ENCODE measurements around the gene MRPL4.

The MRPL4 gene

DNA sequence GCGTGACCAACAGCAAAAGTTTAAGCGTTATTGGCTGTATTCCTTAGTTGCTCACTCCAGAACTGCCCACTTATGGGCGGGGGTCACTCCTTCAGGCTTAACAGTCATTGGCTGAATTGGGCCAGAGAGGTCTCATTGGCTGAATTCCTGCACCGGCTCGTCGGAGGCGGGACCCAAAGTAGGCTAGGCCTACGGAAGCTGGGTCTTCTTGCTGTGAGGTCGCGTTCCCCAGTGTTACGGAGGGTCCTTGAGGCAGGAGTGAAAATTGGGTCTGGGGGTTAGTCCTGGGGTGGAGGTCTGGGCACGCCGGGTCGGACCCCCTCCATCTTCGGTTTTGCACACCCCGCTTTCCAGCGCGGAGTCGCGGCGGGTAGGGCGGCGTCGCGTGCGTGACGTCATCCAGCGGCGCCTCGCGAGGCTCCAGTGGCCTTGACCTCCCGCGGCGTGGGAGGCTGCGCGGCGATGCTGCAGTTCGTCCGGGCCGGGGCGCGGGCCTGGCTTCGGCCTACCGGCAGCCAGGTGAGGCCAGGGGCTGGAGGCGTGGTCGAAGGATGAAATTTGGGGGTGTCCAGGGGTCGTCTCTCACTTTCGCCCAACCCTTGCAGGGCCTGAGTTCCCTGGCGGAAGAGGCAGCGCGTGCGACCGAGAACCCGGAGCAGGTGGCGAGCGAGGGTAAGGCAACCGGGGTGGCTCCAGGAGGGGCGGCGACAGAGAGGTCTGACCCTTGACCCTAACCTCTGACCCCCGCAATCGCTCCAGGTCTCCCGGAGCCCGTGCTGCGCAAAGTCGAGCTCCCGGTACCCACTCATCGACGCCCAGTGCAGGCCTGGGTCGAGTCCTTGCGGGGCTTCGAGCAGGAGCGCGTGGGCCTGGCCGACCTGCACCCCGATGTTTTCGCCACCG, at the start of gene MRPL4:
MRPL4 (plus strand) TSS at position 423 of the 903 bp plus-strand sequence; CDS start at position 463, 40 bp downstream.
- DNase-seq, result peak; percentile 98

DNA sequence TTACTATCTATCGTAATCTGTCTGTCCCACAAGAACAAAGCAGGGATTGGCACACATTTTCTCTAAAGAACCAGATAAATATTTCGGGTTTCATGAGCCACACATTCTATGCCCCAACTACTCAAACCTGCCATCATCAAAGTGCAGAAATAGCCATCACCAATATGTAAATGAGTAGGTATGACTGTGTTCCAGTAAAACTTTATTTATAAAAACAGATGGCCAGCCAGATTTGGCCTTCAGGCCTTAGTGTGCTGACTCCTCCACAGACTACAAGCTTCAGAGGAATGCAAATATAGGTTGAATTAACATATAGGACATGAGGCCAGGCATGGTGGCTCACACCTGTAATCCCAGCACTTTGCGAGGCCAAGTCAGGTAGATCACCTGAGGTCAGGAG, 48.3 kb upstream of the MRPL4 start:
- DNase-seq, result no peak

- DNase-seq, result no peak
Measured at GRCh38 chr19:10205636-10206035, 46.4 kb upstream of the MRPL4 start.

DNA sequence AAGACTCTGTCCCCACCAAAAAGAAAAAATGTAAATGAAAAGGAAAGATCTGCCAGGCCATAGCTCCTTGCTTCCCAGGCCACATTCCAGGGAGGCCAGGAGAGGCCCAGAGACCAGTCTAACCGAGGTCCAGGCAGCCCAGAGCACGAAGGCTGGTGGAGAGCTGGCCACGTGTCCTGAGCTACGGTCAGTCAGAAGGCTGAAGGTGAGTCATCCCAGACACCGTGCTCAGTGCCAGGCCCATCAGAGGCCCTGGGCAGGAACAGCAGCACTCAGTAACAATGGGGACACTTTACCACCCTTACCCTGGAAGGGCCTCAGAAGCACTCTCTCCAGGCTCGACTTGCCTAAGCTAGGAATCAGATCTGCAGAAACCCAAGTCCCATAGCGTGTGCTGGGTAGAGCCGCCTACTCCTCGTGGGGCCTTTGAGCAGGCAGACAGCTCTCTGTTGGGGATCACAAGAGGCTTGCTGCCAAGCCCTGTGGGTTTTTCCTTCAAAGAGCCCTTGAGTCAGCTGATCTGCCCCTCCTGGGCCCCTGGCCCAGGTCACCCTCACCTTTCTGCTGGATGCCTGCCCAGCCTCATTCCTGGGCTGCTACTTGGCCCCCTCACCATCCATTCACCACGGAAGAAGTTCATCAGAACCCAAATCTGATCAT, 45.7 kb upstream of the MRPL4 start:
- no peak for DNase-seq

- DNase-seq, result no peak
Measured at GRCh38 chr19:10207026-10207425, 45.0 kb upstream of the MRPL4 start.

- no peak for DNase-seq
Measured at GRCh38 chr19:10209315-10209714, 42.7 kb upstream of the MRPL4 start.

- no peak for DNase-seq
Measured at GRCh38 chr19:10211061-10211460, 41.0 kb upstream of the MRPL4 start.

- DNase-seq, result no peak
Measured at GRCh38 chr19:10211691-10212090, 40.3 kb upstream of the MRPL4 start.

GRCh38 chr19:10214784-10215183, 37.2 kb upstream of the MRPL4 start:
- DNase-seq, result no peak

GRCh38 chr19:10217085-10217484, 34.9 kb upstream of the MRPL4 start:
- no peak for DNase-seq

GRCh38 chr19:10219678-10220077, 32.3 kb upstream of the MRPL4 start:
- DNase-seq, result no peak

DNA sequence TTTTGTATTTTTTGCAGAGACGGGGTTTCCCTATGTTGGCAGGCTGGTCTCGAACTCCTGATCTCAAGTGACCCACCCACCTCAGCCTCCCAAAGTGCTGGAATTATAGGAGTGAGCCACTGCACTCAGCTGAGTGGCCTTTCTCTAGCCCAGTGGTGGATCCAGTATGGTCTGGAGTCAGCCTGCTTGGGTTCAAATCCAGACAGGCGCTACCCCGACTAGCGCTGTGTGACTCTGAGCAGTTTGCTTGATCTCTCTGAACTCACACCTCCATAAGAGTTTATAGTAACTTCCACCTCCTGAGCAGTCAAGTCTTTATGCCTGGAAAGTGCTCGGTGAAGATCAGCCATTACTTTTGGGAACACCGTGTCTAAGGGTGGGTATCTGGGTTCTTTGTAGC, 31.3 kb upstream of the MRPL4 start:
- DNase-seq, result no peak

- no peak for DNase-seq
Measured at GRCh38 chr19:10222201-10222890, 29.7 kb upstream of the MRPL4 start.

- no peak for DNase-seq
Measured at GRCh38 chr19:10223488-10224213, 28.4 kb upstream of the MRPL4 start.

DNA sequence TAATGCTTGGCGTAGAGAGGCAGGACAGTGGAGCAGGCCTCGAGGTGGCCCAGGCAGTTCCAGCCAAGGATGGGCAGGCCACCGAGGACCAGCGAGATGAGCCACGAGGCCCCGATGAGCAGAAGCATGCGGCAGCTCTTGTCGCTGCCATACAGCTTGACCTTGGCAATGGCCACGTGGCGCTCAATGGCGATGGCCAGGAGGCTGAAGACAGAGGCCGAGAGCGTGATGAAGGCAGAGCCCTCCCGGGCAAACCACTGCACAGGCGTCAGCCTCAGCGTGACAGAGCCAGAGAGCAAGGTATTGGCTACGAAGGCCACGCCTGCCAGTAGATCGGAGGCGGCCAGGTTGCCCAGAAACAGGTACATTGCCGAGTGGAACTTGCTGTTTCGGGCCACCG, 27.7 kb upstream of the MRPL4 start:
- no peak for DNase-seq

GRCh38 chr19:10226021-10226375, 26.0 kb upstream of the MRPL4 start:
- no peak for DNase-seq

DNA sequence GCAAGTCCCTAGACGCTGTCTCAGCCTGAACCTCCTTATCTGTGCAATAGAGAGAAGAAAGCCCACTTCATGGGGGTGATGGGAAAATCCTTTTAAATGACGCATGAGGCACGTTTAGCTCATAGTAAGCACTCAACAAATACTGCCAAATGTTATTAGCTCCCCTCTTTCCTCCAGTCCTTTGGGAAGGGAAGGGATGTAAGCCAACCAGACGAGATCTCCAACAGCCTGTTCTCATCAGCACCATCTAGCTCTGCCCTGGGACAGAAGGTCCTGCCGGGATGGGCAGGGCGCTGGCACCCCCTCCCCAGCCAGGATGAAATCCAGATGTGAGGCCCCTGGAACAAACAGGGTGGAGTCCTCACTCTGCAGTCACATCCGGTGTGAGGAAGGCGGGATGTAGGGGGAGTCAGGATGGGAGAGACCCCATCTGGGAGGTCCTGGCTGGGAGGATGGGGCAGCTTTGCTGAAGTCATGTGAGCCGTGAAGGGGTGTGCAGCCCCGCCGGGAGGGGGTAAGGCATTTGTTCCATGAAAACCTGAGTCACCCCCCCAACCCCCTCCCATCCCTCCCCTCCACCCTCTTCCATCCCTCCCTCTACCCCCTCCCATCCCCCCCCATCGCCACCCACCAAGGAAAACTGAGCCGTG, 25.5 kb upstream of the MRPL4 start:
- DNase-seq, result no peak

GRCh38 chr19:10227026-10227971, 24.7 kb upstream of the MRPL4 start:
- no peak for DNase-seq

- DNase-seq, result no peak
Measured at GRCh38 chr19:10228393-10228792, 23.6 kb upstream of the MRPL4 start.

DNA sequence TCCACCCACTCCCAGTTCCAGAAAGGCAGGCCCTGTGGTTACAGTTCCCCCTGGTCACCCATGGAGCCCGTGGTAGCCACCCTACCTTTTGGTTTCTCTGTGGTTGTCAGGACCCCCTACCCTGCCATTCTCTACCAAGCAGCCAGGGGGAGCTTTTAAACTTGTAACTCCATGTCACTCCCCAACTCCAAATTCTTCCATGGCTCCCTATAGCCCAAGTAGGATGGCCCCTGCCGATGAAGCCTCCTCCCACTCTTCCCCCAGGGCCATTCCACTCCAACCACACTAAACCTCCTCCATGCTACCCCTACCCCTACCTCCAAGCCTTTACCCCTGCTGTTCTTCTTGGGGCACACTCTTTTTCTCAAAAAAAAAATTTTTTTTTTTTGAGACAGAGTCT, 23.1 kb upstream of the MRPL4 start:
- no peak for DNase-seq

- DNase-seq, result no peak
Measured at GRCh38 chr19:10230173-10230860, 21.7 kb upstream of the MRPL4 start.

All from DMS 273 treated with DMSO at 0.1 percent for 48 hours (cell line).